ENCODE measurements around the gene AP5Z1.

AP5Z1 gene

GRCh38 chr7:4840079-4840501, 64.7 kb downstream of the AP5Z1 start:
- DNase-seq (ENCODE audit: low read depth in 3 of 3), result no peak
